GM18867 (cell line): ENCODE data around the gene SSR2.

ENCODE experiments used
- ATAC-seq: cut with Tn5 transposase; IDR thresholded peaks from one replicate; pipeline ENCODE4 v1.9.1; 2021; ENCODE audit warnings: mild to moderate bottlenecking, moderate library complexity; ENCODE audit not compliant: unreplicated experiment

SSR2 gene

GRCh38 chr1:156020293-156021092 is at the start of gene SSR2:
TSS of gene SSR2 (minus strand) at chr1:156020951. CDS start at chr1:156020167, 784 bp downstream.
- peak; percentile 98 for ATAC-seq

DNA sequence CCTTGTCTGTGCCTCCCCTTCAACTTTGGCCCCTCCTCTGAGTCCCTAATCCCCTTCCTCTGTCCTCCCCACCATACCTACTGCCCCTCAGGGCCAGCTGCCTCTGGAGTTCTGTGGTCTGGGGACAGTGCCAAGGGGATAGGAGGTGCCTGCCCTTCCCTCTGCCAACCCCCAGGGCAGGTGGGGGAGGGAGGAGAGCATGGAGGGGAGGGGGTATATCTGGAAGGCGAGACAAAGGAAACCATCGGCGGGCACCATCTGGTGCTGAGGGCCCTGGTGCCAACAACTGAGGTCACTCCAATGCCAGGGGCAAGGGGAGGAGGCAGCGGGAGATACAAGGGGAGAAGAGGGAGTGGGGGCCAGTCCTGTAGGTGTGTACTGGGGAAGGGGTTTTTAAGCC is 49.8 kb upstream of the SSR2 start:
- ATAC-seq, result no peak

DNA sequence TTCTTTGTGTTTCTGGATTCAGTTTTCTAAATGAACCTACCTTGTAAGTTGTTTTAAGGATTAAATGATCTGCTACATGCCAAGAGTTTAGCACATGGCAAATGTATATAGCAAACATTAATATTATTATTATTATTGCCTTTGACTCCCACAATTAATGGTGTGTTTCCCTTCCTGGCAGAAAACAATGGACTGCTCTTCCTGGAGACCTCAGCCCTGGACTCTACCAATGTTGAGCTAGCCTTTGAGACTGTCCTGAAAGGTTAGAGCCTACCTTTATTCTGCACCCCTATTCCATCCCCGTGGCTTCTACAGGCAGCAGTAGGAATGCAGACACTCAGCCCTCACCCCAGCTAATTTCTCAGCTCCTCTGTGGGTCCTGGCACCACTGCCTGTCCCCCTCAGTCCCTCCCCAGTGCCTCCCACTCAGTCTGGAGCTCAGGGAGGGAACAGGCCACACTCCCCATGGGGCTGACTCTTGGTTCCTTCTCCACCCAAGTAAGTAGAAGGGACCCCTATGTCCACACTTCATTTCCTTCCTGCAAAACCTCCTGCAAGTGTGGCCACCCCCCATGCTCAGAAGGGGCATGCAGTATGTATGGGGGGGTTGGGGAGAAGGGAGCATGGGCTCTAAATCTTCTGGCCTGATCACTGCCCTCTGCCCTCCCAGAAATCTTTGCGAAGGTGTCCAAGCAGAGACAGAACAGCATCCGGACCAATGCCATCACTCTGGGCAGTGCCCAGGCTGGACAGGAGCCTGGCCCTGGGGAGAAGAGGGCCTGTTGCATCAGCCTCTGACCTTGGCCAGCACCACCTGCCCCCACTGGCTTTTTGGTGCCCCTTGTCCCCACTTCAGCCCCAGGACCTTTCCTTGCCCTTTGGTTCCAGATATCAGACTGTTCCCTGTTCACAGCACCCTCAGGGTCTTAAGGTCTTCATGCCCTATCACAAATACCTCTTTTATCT is 49.0 kb upstream of the SSR2 start:
- no peak for ATAC-seq

DNA sequence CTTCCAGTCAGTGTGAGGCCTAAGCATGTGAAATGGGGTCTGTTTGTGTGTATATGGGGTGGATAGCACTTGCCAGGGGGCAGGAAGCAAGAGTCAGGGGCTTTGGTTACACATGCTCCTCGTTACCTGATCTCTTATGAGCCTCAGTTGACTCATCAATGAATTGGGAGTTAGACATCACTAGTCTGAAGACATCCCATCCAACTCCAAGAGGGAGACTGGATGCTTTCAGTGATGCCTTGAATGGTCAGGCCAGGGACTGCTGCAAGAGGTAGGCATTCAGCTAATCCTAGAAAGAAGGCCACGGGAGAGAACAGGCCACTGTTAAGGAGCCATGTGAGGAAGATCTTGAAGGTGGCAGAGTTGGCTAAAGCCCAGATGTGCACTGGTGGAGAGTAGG is 46.5 kb upstream of the SSR2 start:
- no peak for ATAC-seq

GRCh38 chr1:156065871-156066270 is 45.1 kb upstream of the SSR2 start:
- no peak for ATAC-seq

GRCh38 chr1:156065212-156065611 is 44.5 kb upstream of the SSR2 start:
- ATAC-seq, result peak; percentile 65

- no peak for ATAC-seq
Observed at GRCh38 chr1:156064615-156065014, 43.9 kb upstream of the SSR2 start.

DNA sequence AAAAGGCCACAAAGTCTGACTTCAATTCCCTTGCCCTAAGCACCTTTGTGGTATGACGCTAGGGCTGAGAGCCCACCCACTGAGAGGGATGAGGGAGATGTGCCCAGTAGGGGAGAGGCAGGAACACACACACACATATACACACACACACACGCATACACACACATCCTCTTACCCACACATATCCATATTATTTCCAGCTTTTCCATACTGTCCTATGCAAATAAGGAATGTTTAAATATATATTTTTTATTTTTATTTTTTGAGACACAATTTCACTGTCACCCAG is 43.2 kb upstream of the SSR2 start:
- ATAC-seq, result no peak

DNA sequence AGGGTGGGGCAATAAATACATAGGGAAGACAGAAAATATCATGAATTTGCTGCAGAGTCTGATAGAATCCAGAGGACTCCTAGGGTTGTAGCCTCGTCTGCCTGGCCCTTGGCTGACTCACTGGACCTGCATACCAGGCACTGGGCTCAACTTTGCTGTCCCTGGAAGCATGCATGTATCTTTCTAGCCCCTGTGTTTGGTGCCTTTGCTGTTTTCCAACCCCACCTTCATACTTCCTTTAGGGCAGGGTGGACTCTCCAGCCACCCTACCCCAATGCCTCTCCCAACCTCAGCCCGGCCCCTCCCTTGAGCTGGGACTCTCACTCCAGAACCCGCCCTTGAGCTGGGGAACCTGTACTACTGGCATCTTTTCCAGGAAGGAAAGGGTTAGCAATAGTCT is 41.4 kb upstream of the SSR2 start:
- no peak for ATAC-seq

DNA sequence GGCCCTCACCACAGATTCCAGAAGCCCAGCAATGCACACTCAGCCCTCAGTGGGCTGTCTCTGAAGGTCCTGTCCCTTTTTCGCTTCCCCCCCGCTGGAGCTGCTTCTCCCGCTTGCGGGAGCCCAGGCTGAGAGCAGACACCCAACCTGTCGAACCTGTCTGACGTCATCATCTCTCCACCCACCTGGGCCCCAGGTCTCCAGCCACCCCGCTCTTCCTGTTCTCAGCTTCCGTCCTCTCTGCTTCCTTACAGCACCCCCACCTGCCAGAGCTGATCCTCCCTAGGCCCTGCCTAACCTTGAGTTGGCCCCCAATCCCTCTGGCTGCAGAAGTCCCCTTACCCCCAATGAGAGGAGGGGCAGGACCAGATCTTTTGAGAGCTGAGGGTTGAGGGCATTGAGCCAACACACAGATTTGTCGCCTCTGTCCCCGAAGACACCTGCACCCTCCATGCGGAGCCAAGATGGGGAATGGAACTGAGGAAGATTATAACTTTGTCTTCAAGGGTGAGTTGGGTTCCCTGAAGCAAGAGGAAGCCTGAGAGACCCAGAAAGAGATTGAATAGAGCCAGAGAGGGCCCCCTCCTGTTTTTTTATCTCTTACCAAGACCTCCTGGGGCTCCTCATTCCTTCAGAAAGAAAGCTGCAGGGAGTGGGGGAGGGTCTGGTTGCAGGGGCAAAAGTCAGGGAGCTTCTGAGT is 40.3 kb upstream of the SSR2 start, which contains the start of gene RAB25:
Gene RAB25, plus strand, starts transcription at position 224 of the 700 bp plus-strand sequence. Its CDS starts 241 bp downstream, at position 465.
- no peak for ATAC-seq

GRCh38 chr1:156056326-156056849 is 35.6 kb upstream of the SSR2 start:
- ATAC-seq, result no peak

DNA sequence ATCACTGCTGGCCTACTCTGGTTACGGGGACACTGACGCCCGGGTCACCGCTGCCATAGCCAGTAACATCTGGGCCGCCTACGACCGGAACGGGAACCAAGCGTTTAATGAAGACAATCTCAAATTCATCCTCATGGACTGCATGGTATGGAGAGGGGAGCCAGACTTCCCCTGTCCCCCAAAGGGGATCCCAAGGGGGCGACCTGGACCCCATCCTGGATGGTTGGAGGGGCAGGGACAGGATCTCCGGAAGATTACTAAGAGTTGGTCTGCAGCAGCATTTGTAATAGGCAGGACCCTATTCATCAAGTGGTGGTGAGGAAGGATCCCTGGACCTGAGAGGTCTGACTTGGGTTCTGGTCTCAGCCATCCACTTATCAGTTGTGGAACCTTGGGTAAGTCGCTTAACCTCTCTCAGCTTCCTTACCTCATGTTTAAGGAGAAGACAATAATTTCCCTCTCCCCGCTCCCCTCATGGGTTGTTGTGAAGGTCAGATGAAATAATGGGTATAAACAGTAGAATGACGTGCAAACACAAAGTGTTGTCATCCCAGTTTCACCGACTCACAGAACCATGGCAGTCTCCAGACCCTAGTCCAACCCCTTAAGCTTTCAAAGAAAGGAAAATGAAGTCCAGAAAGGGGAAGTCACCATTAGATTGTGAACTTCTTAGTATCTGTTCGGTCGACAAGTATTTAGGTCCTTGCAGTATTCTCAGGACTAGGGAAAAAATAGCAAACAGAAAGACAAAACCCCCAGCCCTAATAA is 34.7 kb upstream of the SSR2 start:
- no peak for ATAC-seq

- ATAC-seq, result peak; percentile 72
Observed at GRCh38 chr1:156054500-156055280, 33.9 kb upstream of the SSR2 start, which contains the start of gene LAMTOR2. TSS of gene LAMTOR2 (plus strand) at chr1:156054782. CDS start at chr1:156054890, 108 bp downstream.

GRCh38 chr1:156053768-156054499 is 33.2 kb upstream of the SSR2 start, which contains the start of gene UBQLN4:
TSS of gene UBQLN4 (minus strand) at chr1:156053798. CDS start at chr1:156053701, 97 bp downstream.
- ATAC-seq, result peak; percentile 49

- ATAC-seq, result peak; percentile 16
Observed at GRCh38 chr1:156052862-156053767, 32.4 kb upstream of the SSR2 start.

DNA sequence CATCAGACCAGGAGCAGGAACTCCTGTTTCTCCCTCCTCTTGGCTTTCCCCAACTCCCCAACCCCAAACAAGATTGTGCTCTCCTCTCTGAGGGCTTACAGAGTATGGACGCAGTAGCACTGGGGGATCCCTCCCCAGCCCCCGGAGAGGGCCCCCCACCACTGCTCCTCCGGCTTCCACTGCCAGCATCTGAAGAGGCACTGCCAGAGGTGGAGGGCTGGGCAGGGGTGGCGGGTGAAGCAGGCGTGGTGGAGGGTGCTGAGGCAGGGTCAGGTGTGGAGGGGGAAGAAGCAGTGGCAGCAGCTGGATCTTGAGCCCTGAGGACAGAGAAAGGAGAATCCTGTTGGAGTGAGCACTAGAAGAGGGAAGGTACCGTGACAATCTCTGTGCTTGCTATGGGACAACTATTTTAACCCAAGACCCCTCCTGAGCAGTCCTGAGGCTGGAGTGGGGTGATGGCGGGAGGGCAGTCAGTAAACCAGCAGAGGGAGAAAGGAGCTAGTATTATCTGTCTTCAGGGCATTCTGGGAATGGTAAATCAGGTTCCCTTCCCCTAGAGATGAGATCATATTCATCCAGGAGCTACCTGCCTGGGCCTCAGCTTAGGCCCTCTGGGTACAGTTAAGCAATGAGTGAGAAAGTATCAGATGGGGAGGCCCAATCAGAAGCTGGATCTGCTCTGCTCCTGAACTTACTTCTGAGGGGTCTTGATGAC is 30.4 kb upstream of the SSR2 start:
- ATAC-seq, result no peak

DNA sequence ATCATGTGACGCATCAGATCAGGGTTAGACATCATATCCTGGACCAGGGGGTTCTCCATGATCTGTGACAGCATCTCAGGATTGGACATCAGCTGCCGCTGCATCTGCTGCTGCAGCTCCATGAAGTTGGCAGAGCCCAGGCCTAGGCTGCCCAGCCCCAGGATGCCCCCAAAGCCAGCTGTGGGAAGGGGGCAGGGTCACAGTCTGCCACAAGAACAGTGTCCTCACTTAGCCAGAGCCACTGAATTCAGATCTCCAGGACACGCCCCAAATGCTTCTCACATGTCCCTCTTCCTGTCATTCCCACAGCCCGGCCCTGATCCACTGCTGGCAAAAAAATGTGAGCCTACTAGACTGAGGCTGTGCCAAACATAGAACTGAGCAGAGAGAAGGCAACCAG is 29.6 kb upstream of the SSR2 start:
- no peak for ATAC-seq
